SK-N-SH (cell line): Measurements from ENCODE around the gene SPON2. TPM values are rescaled to one million over a fixed set of nuclear protein-coding genes. Genes with fewer than 3 reads are reported as not detected.

Experiments
- CTCF ChIA-PET: fragments of 300-600, 350-600 bp; formaldehyde crosslinking; extraction: SDS; loops from one replicate; lab custom pipeline; 2021; lab: Yijun Ruan, JAX
- POLR2A ChIA-PET: fragments of 350-600 bp; sonication (Branson Sonifier 250); formaldehyde crosslinking; extraction: SDS; loops from one replicate; lab custom pipeline; 2020; ENCODE audit warnings: antibody characterized with exemption, inconsistent platforms; lab: Yijun Ruan, JAX
- DNase-seq: peaks from one replicate; pipeline ENCODE4 v3.0.0; 2012
- H2AFZ ChIP-seq: fragments of 200-600 bp; sonication (generic); 2 replicates; pipeline ENCODE4 v1.8.1; 2016; ENCODE audit warnings: antibody characterized with exemption, mild to moderate bottlenecking, low read depth
- H3F3A ChIP-seq: fragments of 200-600 bp; sonication (generic); replicated peaks from 2 replicates; pipeline ENCODE3; 2016; ENCODE audit warnings: antibody characterized with exemption, mild to moderate bottlenecking; ENCODE audit not compliant: insufficient read depth
- H3K27ac ChIP-seq, 2 experiments: fragments of 200-500 bp in 1 of 2; fragments of 200-600 bp in 1 of 2; sonication (Bioruptor generic) in 1 of 2; sonication (generic), shearing (Covaris generic) in 1 of 2; 2 replicates each; pipeline versions ENCODE4 v1.5.1 to v1.6.1; 2014 to 2016; ENCODE audit warnings: low read depth in 2 of 2, inconsistent platforms in 1 of 2, low read length in 1 of 2, mild to moderate bottlenecking in 1 of 2, mixed read lengths in 1 of 2
- H3K27me3 ChIP-seq: fragments of 200-600 bp; sonication (generic), shearing (Covaris generic); 2 replicates; pipeline ENCODE4 v1.6.1; 2016; ENCODE audit warnings: mixed run types; ENCODE audit not compliant: insufficient read depth
- H3K36me3 ChIP-seq, 2 experiments: fragments of 200-500 bp in 1 of 2; fragments of 200-600 bp in 1 of 2; sonication (Bioruptor generic) in 1 of 2; sonication (generic) in 1 of 2; replicated peaks in 1 of 2; 2 replicates each; pipeline versions ENCODE3 to v1.5.1; 2014 to 2016; ENCODE audit warnings: low read length in 1 of 2, mild to moderate bottlenecking in 1 of 2; ENCODE audit not compliant: insufficient read depth in 2 of 2, control insufficient read depth in 1 of 2
- H3K4me1 ChIP-seq, 2 experiments: fragments of 200-500 bp in 1 of 2; fragments of 200-600 bp in 1 of 2; sonication (Bioruptor generic) in 1 of 2; sonication (generic), shearing (Covaris generic) in 1 of 2; 2 replicates each; pipeline versions ENCODE4 v1.5.1 to v1.6.1; 2014 to 2016; ENCODE audit warnings: low read depth in 1 of 2, low read length in 1 of 2, mixed run types in 1 of 2; ENCODE audit not compliant: insufficient read depth in 2 of 2, control insufficient read depth in 1 of 2
- H3K4me2 ChIP-seq: fragments of 200-600 bp; sonication (generic), shearing (Covaris generic); 2 replicates; pipeline ENCODE4 v1.6.1; 2017; ENCODE audit warnings: mixed run types
- H3K4me3 ChIP-seq, 2 experiments: fragments of 200-500 bp in 1 of 2; fragments of 200-600 bp in 1 of 2; sonication (Bioruptor generic) in 1 of 2; sonication (generic), shearing (Covaris generic) in 1 of 2; 2 replicates each; pipeline versions ENCODE4 v1.5.1 to v1.8.1; 2014 to 2016; ENCODE audit warnings: low read depth in 2 of 2, inconsistent platforms in 1 of 2, low read length in 1 of 2, mild to moderate bottlenecking in 1 of 2, mixed read lengths in 1 of 2, moderate library complexity in 1 of 2
- H3K79me2 ChIP-seq: fragments of 200-600 bp; sonication (generic); 2 replicates; pipeline ENCODE4 v1.8.1; 2017; ENCODE audit warnings: mild to moderate bottlenecking; ENCODE audit not compliant: insufficient read depth
- H3K9ac ChIP-seq: fragments of 200-600 bp; sonication (generic); 2 replicates; pipeline ENCODE4 v1.6.1; 2017; ENCODE audit warnings: mixed run types
- H3K9me2 ChIP-seq: fragments of 200-600 bp; sonication (generic); 2 replicates; pipeline ENCODE4 v1.6.1; 2017; ENCODE audit warnings: mixed run types
- H3K9me3 ChIP-seq: fragments of 200-600 bp; sonication (generic); 2 replicates; pipeline ENCODE4 v1.6.1; 2017; ENCODE audit warnings: mixed run types, mild to moderate bottlenecking, moderate library complexity
- H4K20me1 ChIP-seq: fragments of 200-600 bp; sonication (generic); 2 replicates; pipeline ENCODE4 v1.6.1; 2017; ENCODE audit warnings: mild to moderate bottlenecking, mixed run types; ENCODE audit not compliant: insufficient read depth
- CHD2 ChIP-seq: fragments of 150-350 bp; IDR thresholded peaks from 2 replicates; pipeline ENCODE4 v1.6.1; 2018; ENCODE audit warnings: low read length; ENCODE audit not compliant: partially characterized antibody
- CTCF ChIP-seq: fragments of 200-600 bp; sonication (generic); IDR thresholded peaks from 2 replicates; pipeline ENCODE4 v1.6.1; 2017; ENCODE audit warnings: antibody characterized with exemption, mild to moderate bottlenecking, moderate library complexity
- ELF1 ChIP-seq: IDR thresholded peaks from 2 replicates; pipeline ENCODE4 v1.4.0; 2012
- EP300 ChIP-seq, 2 experiments: IDR thresholded peaks; 2 replicates each; pipeline versions ENCODE4 v1.4.0 to v1.6.1; 2012; ENCODE audit warnings: borderline replicate concordance in 1 of 2, low read depth in 1 of 2, low read length in 1 of 2
- EZH2phosphoT487 ChIP-seq: fragments of 200-600 bp; sonication (generic); IDR thresholded peaks from 2 replicates; pipeline ENCODE4 v1.6.1; 2017; ENCODE audit warnings: low read depth, mixed run types, mild to moderate bottlenecking, antibody characterized with exemption, moderate library complexity, borderline replicate concordance
- FOXM1 ChIP-seq: IDR thresholded peaks from 2 replicates; pipeline ENCODE4 v1.4.0; 2012; ENCODE audit warnings: low read depth, mild to moderate bottlenecking
- GABPA ChIP-seq: IDR thresholded peaks from 2 replicates; pipeline ENCODE4 v1.4.0; 2012; ENCODE audit warnings: low read depth, mild to moderate bottlenecking
- IRF3 ChIP-seq: fragments of 150-350 bp; IDR thresholded peaks from 2 replicates; pipeline ENCODE4 v1.6.1; 2016; ENCODE audit warnings: mild to moderate bottlenecking, low read depth, low read length
- MAX ChIP-seq: IDR thresholded peaks from 2 replicates; pipeline ENCODE4 v1.4.0; 2012; ENCODE audit warnings: low read depth
- NFIC ChIP-seq: IDR thresholded peaks from 2 replicates; pipeline ENCODE4 v1.4.0; 2012; ENCODE audit warnings: borderline replicate concordance
- RAD21 ChIP-seq: IDR thresholded peaks from 2 replicates; pipeline ENCODE4 v1.6.1; 2012; ENCODE audit warnings: mild to moderate bottlenecking, low read length
- RCOR1 ChIP-seq: fragments of 150-350 bp; IDR thresholded peaks from 2 replicates; pipeline ENCODE4 v1.6.1; 2017; ENCODE audit warnings: antibody characterized with exemption, low read length
- RFX5 ChIP-seq: IDR thresholded peaks from 2 replicates; pipeline ENCODE4 v1.6.1; 2012; ENCODE audit warnings: mild to moderate bottlenecking, improper control_type of control experiment, low read length
- SIN3A ChIP-seq: IDR thresholded peaks from 2 replicates; pipeline ENCODE4 v1.6.1; 2012; ENCODE audit warnings: low read depth, mild to moderate bottlenecking, low read length, moderate library complexity, borderline replicate concordance
- TEAD4 ChIP-seq: IDR thresholded peaks from 2 replicates; pipeline ENCODE4 v1.4.0; 2012; ENCODE audit warnings: mild to moderate bottlenecking, borderline replicate concordance; ENCODE audit not compliant: insufficient read depth
- USF1 ChIP-seq: IDR thresholded peaks from 2 replicates; pipeline ENCODE4 v1.4.0; 2012; ENCODE audit warnings: low read depth, borderline replicate concordance
- YY1 ChIP-seq: IDR thresholded peaks from 2 replicates; pipeline ENCODE4 v1.4.0; 2012; ENCODE audit warnings: low read depth, mild to moderate bottlenecking
- ZBTB33 ChIP-seq: IDR thresholded peaks from 2 replicates; pipeline ENCODE4 v1.4.0; 2012; ENCODE audit warnings: low read depth, borderline replicate concordance
- WGBS: methylation state at CpG from one replicate; pipeline ENCODE4 v1.1.6; 2017; ENCODE audit warnings: low lambda C conversion rate; 5-methylcytosine and 5-hydroxymethylcytosine counted together
- polyA plus RNA-seq, 3 experiments: library from polyadenylated mRNA; depleted of rRNA; stranded (reverse); fragments of >200 nt; gene quantifications; 2 replicates each; pipeline ENCODE4 v1.2.3, GENCODE V29; 2012

Gene SPON2
- polyA plus RNA-seq, 1 of the 3 experiments (the other 2 are of a cell fraction) = 11.4 TPM

- no peaks in the 10 kb centered on the region for H3K4me1 ChIP-seq
- H3F3A ChIP-seq = no peaks in the 10 kb centered on the region
- 97% methylated on average over 33 of the region's 33 CpGs for WGBS
- no peaks in the 10 kb centered on the region for H3K27me3 ChIP-seq
- no peak overlapping the region for H3K4me3 ChIP-seq
- H4K20me1 ChIP-seq = peaks cover 7% of the 10 kb centered on the region
- DNase-seq = no peak
- POLR2A ChIA-PET = no interaction called here
- H3K9ac ChIP-seq = no peak overlapping the region
- H3K9me3 ChIP-seq = no peaks in the 10 kb centered on the region
- peaks cover 22 to 67% of the 10 kb centered on the region in 2 experiments for H3K36me3 ChIP-seq
- H2AFZ ChIP-seq = no peak overlapping the region
- H3K27ac ChIP-seq = no peak overlapping the region
- no peak for TF ChIP-seq TEAD4
- TF ChIP-seq IRF3 = no peak
- no peak for TF ChIP-seq ZBTB33
- TF ChIP-seq FOXM1 = no peak
- no peak for TF ChIP-seq SIN3A
- TF ChIP-seq EZH2phosphoT487 = no peak
- no peak for TF ChIP-seq NFIC
- no peak for TF ChIP-seq EP300 (IDR thresholded peaks at IDR 0.05; ENCODE audit: borderline replicate concordance in 1 of 2, low read depth in 1 of 2, low read length in 1 of 2)
- no peak for TF ChIP-seq RCOR1
- no peak for TF ChIP-seq RFX5
- TF ChIP-seq RAD21 = no peak
- no peak for TF ChIP-seq CTCF
- no peak for TF ChIP-seq ELF1
- TF ChIP-seq GABPA = no peak
- no peak for TF ChIP-seq MAX
- no peak for TF ChIP-seq CHD2
- TF ChIP-seq YY1 = no peak
- TF ChIP-seq USF1 = no peak
- TF ChIP-seq, all 33 proteins: peak for 0
- CTCF ChIA-PET = no interaction called here
- no peaks in the 10 kb centered on the region for H3K9me2 ChIP-seq
- no peak overlapping the region for H3K4me2 ChIP-seq
- peaks cover 12% of the 10 kb centered on the region; the same call in 1 of the 2 replicates for H3K79me2 ChIP-seq
These were observed 48.9 kb upstream of the SPON2 start for GRCh38 chr4:1221155-1221870.
